ENCODE results near the gene SPTSSB.

The SPTSSB gene

DNA sequence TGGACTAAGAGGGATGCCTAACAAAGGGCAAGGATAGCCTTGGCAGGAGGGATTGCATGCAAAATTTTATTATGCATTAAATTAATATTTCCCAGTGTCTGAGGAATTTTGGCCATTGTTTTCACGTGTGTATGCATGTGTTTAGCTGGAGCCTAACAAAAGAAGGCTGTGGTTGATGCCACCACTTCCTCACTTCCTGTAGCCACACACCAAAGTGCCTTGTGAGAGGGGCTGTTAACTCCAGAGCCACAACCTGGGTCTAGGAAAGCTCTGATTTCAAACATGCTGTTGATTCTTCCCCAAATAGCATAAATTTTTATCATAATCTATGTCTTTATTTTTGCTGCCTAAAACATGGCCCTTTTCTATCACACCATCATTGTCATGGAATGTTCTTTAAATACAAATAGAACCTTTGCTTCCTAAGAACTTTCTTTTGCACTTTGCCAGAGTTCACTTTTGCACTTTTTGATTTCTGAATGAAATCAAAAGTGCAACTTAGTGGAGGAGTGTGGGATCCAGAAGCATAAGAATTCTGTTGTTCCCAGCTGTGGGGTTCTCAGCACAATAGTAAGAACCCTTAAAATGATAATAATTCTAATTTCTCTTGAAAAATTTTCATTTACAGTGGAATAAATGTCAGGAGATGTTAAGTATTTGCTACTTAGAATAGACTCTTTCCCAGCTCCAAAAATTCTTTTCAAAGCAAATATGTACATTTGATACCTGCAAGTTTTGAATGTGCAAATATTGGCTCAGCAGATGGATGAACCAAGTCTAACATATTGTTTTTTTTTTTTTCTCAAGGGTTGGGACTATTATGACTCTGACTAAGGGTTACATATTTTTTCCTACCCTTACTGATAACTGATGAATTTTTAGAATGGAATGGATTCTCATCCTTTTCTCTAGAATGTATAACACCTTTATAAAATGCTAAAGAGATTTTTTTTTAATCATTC, 35.6 kb upstream of the SPTSSB start:
- no peaks in the 10 kb centered on the region for H3K9me3 ChIP-seq (ENCODE audit: insufficient read depth, low read depth, low read length)
- no peaks in the 10 kb centered on the region for H3K27me3 ChIP-seq (ENCODE audit: insufficient read depth, low read length)
- H3K4me3 ChIP-seq (ENCODE audit: low read length) = no peak overlapping the region
- no peak overlapping the region for H3K9ac ChIP-seq (ENCODE audit: low read depth, low read length)
- no peak overlapping the region for H3K27ac ChIP-seq (ENCODE audit: low read length)
- H3K36me3 ChIP-seq (ENCODE audit: insufficient read depth, low read depth, low read length) = no peaks in the 10 kb centered on the region
- no peaks in the 10 kb centered on the region; the same call in 1 of the 2 replicates for H3K4me1 ChIP-seq (ENCODE audit: insufficient read depth, low read length)

DNA sequence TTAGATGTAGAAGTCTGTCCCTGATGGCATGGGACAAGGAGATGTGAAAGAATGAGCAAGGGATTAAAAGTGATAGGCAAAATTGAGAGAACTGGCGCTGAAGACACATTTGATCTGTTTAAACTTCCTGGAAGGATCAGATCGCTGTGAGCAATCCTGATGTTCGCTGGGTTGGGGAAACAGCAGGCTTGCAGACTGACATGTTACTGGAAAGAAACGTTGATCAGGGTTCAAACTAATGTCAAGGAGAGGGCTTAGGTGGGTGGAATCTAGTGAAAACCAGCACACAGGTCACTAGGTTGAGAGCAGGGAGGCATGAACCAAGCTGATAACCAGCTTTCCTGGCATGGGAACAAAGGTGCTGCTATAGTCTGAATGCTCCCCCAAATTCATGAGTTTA, 34.5 kb upstream of the SPTSSB start:
- Histone ChIP-seq H3K4me1 (ENCODE audit: insufficient read depth, low read length) (no peaks in the 10 kb centered on the region; the same call in 1 of the 2 replicates), H3K36me3 (ENCODE audit: insufficient read depth, low read depth, low read length) (no peaks in the 10 kb centered on the region), H3K27ac (ENCODE audit: low read length) (no peak overlapping the region)

GRCh38 chr3:161405087-161405486, 33.8 kb upstream of the SPTSSB start:
- H3K9me3 ChIP-seq (ENCODE audit: insufficient read depth, low read depth, low read length) = no peaks in the 10 kb centered on the region
- H3K9ac ChIP-seq (ENCODE audit: low read depth, low read length) = no peak overlapping the region
- H3K36me3 ChIP-seq (ENCODE audit: insufficient read depth, low read depth, low read length) = no peaks in the 10 kb centered on the region
- H3K27ac ChIP-seq (ENCODE audit: low read length) = no peak overlapping the region
- H3K4me1 ChIP-seq (ENCODE audit: insufficient read depth, low read length) = no peaks in the 10 kb centered on the region; the same call in 1 of the 2 replicates
- no peaks in the 10 kb centered on the region for H3K27me3 ChIP-seq (ENCODE audit: insufficient read depth, low read length)
- H3K4me3 ChIP-seq (ENCODE audit: low read length) = no peak overlapping the region

More for the DNA sequence above, 34.5 kb upstream of the SPTSSB start:
- no peak overlapping the region for H3K4me3 ChIP-seq (ENCODE audit: low read length)
- H3K27me3 ChIP-seq (ENCODE audit: insufficient read depth, low read length) = no peaks in the 10 kb centered on the region
- H3K9me3 ChIP-seq (ENCODE audit: insufficient read depth, low read depth, low read length) = no peaks in the 10 kb centered on the region
- no peak overlapping the region for H3K9ac ChIP-seq (ENCODE audit: low read depth, low read length)

DNA sequence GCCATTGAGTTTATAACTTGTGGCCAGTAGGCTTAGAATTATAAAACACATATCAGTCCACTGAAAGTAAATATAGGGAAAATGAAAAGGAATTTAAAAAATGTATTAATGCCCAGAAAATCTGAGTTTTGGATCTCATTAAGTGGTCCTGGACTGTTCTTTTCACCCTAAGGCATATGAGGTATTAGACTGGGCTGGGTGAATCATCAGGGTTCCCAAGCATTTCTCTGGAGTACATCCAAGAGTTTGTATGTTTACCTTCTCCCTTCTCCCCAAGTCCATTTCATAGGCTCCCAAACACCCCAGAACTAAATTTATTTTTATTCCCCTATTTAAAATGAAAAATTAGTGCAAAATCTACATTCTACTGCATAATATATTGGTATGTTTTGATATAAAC, 31.9 kb upstream of the SPTSSB start:
- Histone ChIP-seq H3K36me3 (ENCODE audit: insufficient read depth, low read depth, low read length) (no peaks in the 10 kb centered on the region), H3K9me3 (ENCODE audit: insufficient read depth, low read depth, low read length) (no peaks in the 10 kb centered on the region), H3K9ac (ENCODE audit: low read depth, low read length) (no peak overlapping the region), H3K27me3 (ENCODE audit: insufficient read depth, low read length) (no peaks in the 10 kb centered on the region), H3K4me3 (ENCODE audit: low read length) (no peak overlapping the region), H3K27ac (ENCODE audit: low read length) (no peak overlapping the region), H3K4me1 (ENCODE audit: insufficient read depth, low read length) (no peaks in the 10 kb centered on the region; the same call in 1 of the 2 replicates)

DNA sequence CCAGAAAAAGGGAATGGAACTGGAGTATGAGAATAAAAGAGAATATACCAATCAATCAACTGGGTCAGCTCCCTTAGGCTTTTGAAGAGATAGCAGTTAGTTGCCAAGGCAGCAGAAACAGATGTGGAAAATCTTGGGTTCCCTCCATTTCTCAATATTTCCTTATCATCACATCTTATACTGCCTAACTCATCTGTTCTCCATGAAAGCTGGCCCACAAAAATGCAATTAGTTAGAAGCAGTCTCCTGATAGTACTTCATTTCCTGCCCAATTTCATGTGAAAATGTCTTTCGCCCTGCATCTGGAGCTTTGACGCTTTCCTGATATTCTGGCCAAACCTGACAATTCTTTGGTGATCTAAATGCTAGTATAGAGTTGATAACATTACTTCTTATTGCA, 30.1 kb upstream of the SPTSSB start:
- H3K27me3 ChIP-seq (ENCODE audit: insufficient read depth, low read length) = no peaks in the 10 kb centered on the region
- H3K9me3 ChIP-seq (ENCODE audit: insufficient read depth, low read depth, low read length) = no peaks in the 10 kb centered on the region
- no peaks in the 10 kb centered on the region for H3K36me3 ChIP-seq (ENCODE audit: insufficient read depth, low read depth, low read length)
- no peaks in the 10 kb centered on the region for H3K4me1 ChIP-seq (ENCODE audit: insufficient read depth, low read length)
- H3K27ac ChIP-seq (ENCODE audit: low read length) = no peak overlapping the region
- no peak overlapping the region for H3K9ac ChIP-seq (ENCODE audit: low read depth, low read length)
- H3K4me3 ChIP-seq (ENCODE audit: low read length) = no peak overlapping the region

DNA sequence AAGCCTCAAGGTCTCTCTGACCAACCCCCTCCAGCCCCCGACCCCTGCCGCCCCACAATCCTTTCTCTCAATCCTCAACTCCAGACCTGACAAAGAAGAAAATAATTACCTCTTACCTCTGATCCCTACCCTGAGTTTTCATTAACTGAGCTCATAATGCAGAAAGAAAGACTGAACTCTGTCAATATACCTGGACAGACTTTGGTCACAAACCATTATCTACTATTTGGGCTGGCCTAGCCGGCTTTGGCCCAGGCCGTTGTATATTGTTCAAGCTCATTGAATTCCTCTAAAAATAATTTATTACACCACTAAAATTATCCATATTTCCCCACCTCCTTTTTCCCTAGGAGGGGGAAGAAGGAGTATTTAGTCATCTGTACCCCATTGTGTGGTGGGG, 29.3 kb upstream of the SPTSSB start:
- Histone ChIP-seq H3K4me3 (ENCODE audit: low read length) (no peak overlapping the region), H3K27ac (ENCODE audit: low read length) (no peak overlapping the region), H3K36me3 (ENCODE audit: insufficient read depth, low read depth, low read length) (no peaks in the 10 kb centered on the region), H3K4me1 (ENCODE audit: insufficient read depth, low read length) (no peaks in the 10 kb centered on the region), H3K9ac (ENCODE audit: low read depth, low read length) (no peak overlapping the region), H3K27me3 (ENCODE audit: insufficient read depth, low read length) (no peaks in the 10 kb centered on the region), H3K9me3 (ENCODE audit: insufficient read depth, low read depth, low read length) (no peaks in the 10 kb centered on the region)

- Histone ChIP-seq H3K27me3 (ENCODE audit: insufficient read depth, low read length) (no peaks in the 10 kb centered on the region), H3K9ac (ENCODE audit: low read depth, low read length) (no peak overlapping the region), H3K4me3 (ENCODE audit: low read length) (no peak overlapping the region), H3K4me1 (ENCODE audit: insufficient read depth, low read length) (no peaks in the 10 kb centered on the region), H3K36me3 (ENCODE audit: insufficient read depth, low read depth, low read length) (no peaks in the 10 kb centered on the region), H3K9me3 (ENCODE audit: insufficient read depth, low read depth, low read length) (no peaks in the 10 kb centered on the region), H3K27ac (ENCODE audit: low read length) (no peak overlapping the region)
Measured at GRCh38 chr3:161395115-161396012, 24.0 kb upstream of the SPTSSB start.

- Histone ChIP-seq H3K36me3 (ENCODE audit: insufficient read depth, low read depth, low read length) (no peaks in the 10 kb centered on the region), H3K4me1 (ENCODE audit: insufficient read depth, low read length) (no peaks in the 10 kb centered on the region), H3K27ac (ENCODE audit: low read length) (no peak overlapping the region), H3K9ac (ENCODE audit: low read depth, low read length) (no peak overlapping the region), H3K4me3 (ENCODE audit: low read length) (no peak overlapping the region), H3K9me3 (ENCODE audit: insufficient read depth, low read depth, low read length) (no peaks in the 10 kb centered on the region), H3K27me3 (ENCODE audit: insufficient read depth, low read length) (no peaks in the 10 kb centered on the region)
Measured at GRCh38 chr3:161393803-161394202, 22.5 kb upstream of the SPTSSB start.

DNA sequence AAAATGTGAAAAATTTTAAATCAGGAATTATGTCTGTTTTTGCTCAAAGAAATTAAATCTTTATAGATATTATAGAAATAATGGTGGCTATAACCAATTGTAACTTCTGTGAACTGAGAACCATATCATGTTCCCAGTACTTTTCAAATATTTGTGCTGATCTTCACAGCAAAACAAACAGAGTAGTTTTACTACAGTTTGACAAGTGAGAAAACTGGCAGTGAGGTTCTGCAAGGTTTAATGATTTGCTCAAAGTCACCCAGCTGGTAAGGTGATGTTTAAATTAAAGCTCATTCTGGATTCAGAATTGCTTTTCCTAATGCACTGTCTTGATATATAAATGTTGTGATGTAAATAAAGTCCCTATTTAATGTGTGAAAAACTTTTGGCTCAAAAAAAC, 22.0 kb upstream of the SPTSSB start:
- no peaks in the 10 kb centered on the region for H3K4me1 ChIP-seq (ENCODE audit: insufficient read depth, low read length)
- H3K9ac ChIP-seq (ENCODE audit: low read depth, low read length) = no peak overlapping the region
- no peak overlapping the region for H3K4me3 ChIP-seq (ENCODE audit: low read length)
- H3K27me3 ChIP-seq (ENCODE audit: insufficient read depth, low read length) = no peaks in the 10 kb centered on the region
- H3K9me3 ChIP-seq (ENCODE audit: insufficient read depth, low read depth, low read length) = no peaks in the 10 kb centered on the region
- no peaks in the 10 kb centered on the region for H3K36me3 ChIP-seq (ENCODE audit: insufficient read depth, low read depth, low read length)
- no peak overlapping the region for H3K27ac ChIP-seq (ENCODE audit: low read length)

DNA sequence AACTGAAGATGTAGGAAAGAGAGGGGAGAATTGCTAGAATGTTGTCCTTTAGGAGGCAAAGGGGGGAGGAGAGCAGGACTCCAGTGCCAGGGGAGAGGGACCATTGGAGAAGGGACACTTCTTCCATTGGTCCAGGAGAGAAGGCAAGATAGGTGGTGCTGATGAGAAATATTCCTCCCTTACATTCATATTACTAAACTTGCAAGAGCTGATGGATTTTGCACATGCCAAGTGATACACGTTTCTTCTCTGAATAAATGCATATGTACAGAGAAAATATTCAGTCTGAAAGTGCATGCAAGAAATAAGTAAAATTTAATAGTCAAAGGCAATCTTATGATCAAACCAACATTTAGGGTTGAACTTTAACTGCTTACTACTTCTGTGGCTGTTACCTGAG, 21.5 kb upstream of the SPTSSB start:
- no peak overlapping the region for H3K9ac ChIP-seq (ENCODE audit: low read depth, low read length)
- no peak overlapping the region for H3K27ac ChIP-seq (ENCODE audit: low read length)
- no peaks in the 10 kb centered on the region for H3K36me3 ChIP-seq (ENCODE audit: insufficient read depth, low read depth, low read length)
- no peaks in the 10 kb centered on the region for H3K4me1 ChIP-seq (ENCODE audit: insufficient read depth, low read length)
- no peak overlapping the region for H3K4me3 ChIP-seq (ENCODE audit: low read length)
- no peaks in the 10 kb centered on the region for H3K9me3 ChIP-seq (ENCODE audit: insufficient read depth, low read depth, low read length)
- no peaks in the 10 kb centered on the region for H3K27me3 ChIP-seq (ENCODE audit: insufficient read depth, low read length)

GRCh38 chr3:161390200-161390599, 18.9 kb upstream of the SPTSSB start:
- Histone ChIP-seq H3K36me3 (ENCODE audit: insufficient read depth, low read depth, low read length) (no peaks in the 10 kb centered on the region), H3K9me3 (ENCODE audit: insufficient read depth, low read depth, low read length) (no peaks in the 10 kb centered on the region), H3K27ac (ENCODE audit: low read length) (no peak overlapping the region), H3K4me1 (ENCODE audit: insufficient read depth, low read length) (no peaks in the 10 kb centered on the region), H3K27me3 (ENCODE audit: insufficient read depth, low read length) (no peaks in the 10 kb centered on the region), H3K9ac (ENCODE audit: low read depth, low read length) (no peak overlapping the region), H3K4me3 (ENCODE audit: low read length) (no peak overlapping the region)
